DOHH2 (cell line): ENCODE data around the gene SPIN1.

ENCODE experiments used
- H3F3A ChIP-seq: fragments of 200-600 bp; sonication (generic), shearing (Covaris generic); 2 replicates; pipeline ENCODE4 v1.6.0; 2016; ENCODE audit warnings: antibody characterized with exemption, mild to moderate bottlenecking; ENCODE audit not compliant: control insufficient read depth, insufficient read depth
- H3K27ac ChIP-seq: fragments of 200-600 bp; sonication (generic); 2 replicates; pipeline ENCODE4 v1.5.1; 2014; ENCODE audit warnings: low read depth, mild to moderate bottlenecking, low read length, moderate library complexity
- H3K27me3 ChIP-seq: fragments of 200-600 bp; sonication (generic); 2 replicates; pipeline ENCODE4 v1.6.1; 2014; ENCODE audit warnings: mild to moderate bottlenecking, low read length, mixed read lengths; ENCODE audit not compliant: control insufficient read depth
- H3K36me3 ChIP-seq: fragments of 200-600 bp; sonication (generic); 2 replicates; pipeline ENCODE4 v1.6.1; 2014; ENCODE audit warnings: mild to moderate bottlenecking, low read length, moderate library complexity, mixed read lengths; ENCODE audit not compliant: control insufficient read depth
- H3K4me1 ChIP-seq: fragments of 200-600 bp; sonication (generic); 2 replicates; pipeline ENCODE4 v1.6.1; 2014; ENCODE audit warnings: mild to moderate bottlenecking, low read length, mixed read lengths; ENCODE audit not compliant: control insufficient read depth
- H3K4me2 ChIP-seq: fragments of 200-600 bp; sonication (generic); 2 replicates; pipeline ENCODE4 v1.6.0; 2014; ENCODE audit warnings: mild to moderate bottlenecking, low read length, moderate library complexity
- H3K4me3 ChIP-seq: fragments of 200-600 bp; sonication (generic); 2 replicates; pipeline ENCODE4 v1.5.1; 2014; ENCODE audit warnings: mild to moderate bottlenecking, low read length, mixed read lengths
- H3K79me2 ChIP-seq: fragments of 200-600 bp; sonication (generic); 2 replicates; pipeline ENCODE4 v1.6.1; 2014; ENCODE audit warnings: mild to moderate bottlenecking, low read length, mixed read lengths; ENCODE audit not compliant: control insufficient read depth
- H3K9me2 ChIP-seq: fragments of 200-600 bp; sonication (generic); replicated peaks from 2 replicates; pipeline ENCODE4 v1.6.1; 2014; ENCODE audit warnings: mild to moderate bottlenecking, low read length, mixed read lengths; ENCODE audit not compliant: control insufficient read depth
- H3K9me3 ChIP-seq: fragments of 200-600 bp; sonication (generic); 2 replicates; pipeline ENCODE4 v1.6.1; 2014; ENCODE audit warnings: antibody characterized with exemption, low read length, mixed read lengths; ENCODE audit not compliant: control insufficient read depth, insufficient read depth
- H4K20me1 ChIP-seq: fragments of 200-600 bp; sonication (generic); 2 replicates; pipeline ENCODE4 v1.6.0; 2014; ENCODE audit warnings: low read depth, mild to moderate bottlenecking, antibody characterized with exemption, low read length, moderate library complexity; ENCODE audit not compliant: control insufficient read depth, insufficient read depth
- EZH2phosphoT487 ChIP-seq: fragments of 200-600 bp; sonication (generic); IDR thresholded peaks from 2 replicates; pipeline ENCODE4 v1.6.1; 2017; ENCODE audit warnings: borderline replicate concordance, mild to moderate bottlenecking, antibody characterized with exemption, low read length, moderate library complexity, mixed read lengths
- TF ChIP-seq, protein P1 (sequence below): fragments of 200-600 bp; sonication (generic); IDR thresholded peaks from one replicate; pipeline ENCODE4 v1.5.1; 2014; ENCODE audit warnings: antibody characterized with exemption, mild to moderate bottlenecking, low read depth, low read length; ENCODE audit not compliant: poor library complexity, severe bottlenecking

Gene SPIN1

DNA sequence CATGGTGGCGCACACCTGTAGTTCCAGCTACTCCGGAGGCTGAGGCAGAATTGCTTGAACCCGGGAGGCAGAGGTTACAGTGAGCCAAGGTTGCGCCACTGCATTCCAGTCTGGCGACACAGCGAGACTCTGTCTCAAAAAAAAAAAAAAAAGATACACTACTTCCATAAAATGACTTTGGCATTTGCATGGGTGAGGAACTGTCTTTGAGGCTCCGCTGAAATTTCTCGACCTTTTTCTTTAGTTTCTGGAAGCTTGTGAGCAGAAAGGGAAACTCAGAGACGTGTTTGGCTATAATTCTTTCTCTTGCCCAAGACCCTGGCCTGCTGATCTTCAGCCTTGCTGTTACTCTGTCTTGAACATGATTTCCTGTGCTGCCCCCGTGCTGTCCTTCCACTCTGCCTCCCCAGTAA, 37.3 kb downstream of the SPIN1 start:
- Histone ChIP-seq H3K4me3 (no peak overlapping the region), H3K4me1 (no peaks in the 10 kb centered on the region), H4K20me1 (no peaks in the 10 kb centered on the region), H3K27ac (no peak overlapping the region), H3K9me3 (no peaks in the 10 kb centered on the region), H3K27me3 (no peaks in the 10 kb centered on the region), H3K4me2 (no peak overlapping the region), H3K36me3 (peaks cover 18% of the 10 kb centered on the region), H3K79me2 (peaks cover 40% of the 10 kb centered on the region), H3K9me2 (no peaks in the 10 kb centered on the region), H3F3A (0 out of 2 replicates have a peak, but pooled peaks cover 2% of the 10 kb centered on the region)
- no peak for TF ChIP-seq EZH2phosphoT487
- TF ChIP-seq, protein P1, sequence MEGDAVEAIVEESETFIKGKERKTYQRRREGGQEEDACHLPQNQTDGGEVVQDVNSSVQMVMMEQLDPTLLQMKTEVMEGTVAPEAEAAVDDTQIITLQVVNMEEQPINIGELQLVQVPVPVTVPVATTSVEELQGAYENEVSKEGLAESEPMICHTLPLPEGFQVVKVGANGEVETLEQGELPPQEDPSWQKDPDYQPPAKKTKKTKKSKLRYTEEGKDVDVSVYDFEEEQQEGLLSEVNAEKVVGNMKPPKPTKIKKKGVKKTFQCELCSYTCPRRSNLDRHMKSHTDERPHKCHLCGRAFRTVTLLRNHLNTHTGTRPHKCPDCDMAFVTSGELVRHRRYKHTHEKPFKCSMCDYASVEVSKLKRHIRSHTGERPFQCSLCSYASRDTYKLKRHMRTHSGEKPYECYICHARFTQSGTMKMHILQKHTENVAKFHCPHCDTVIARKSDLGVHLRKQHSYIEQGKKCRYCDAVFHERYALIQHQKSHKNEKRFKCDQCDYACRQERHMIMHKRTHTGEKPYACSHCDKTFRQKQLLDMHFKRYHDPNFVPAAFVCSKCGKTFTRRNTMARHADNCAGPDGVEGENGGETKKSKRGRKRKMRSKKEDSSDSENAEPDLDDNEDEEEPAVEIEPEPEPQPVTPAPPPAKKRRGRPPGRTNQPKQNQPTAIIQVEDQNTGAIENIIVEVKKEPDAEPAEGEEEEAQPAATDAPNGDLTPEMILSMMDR = no peak

DNA sequence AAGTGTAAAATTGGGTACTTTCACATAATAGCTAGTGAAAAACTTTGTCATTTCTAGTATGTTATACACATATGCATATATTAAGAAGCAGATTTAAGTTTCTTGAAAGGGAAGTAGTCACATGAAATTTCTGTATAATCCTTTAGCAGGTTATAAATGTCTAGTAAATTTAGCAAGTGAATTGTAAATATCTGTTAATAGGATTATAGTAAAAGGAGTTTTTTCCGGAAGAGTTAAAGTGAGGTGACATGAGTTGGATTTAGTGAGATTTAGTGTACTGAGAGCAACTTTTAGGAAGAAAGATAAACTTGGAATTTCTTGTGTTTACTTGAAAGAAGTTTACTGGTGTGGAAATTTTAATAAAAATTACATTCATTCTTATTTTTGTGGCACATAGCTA, 38.4 kb downstream of the SPIN1 start:
- Histone ChIP-seq H3F3A (0 out of 2 replicates have a peak, but pooled peaks cover 2% of the 10 kb centered on the region), H3K27me3 (no peaks in the 10 kb centered on the region), H3K36me3 (peaks cover 14% of the 10 kb centered on the region; the same call in 1 of the 2 replicates), H3K27ac (no peak overlapping the region), H4K20me1 (no peaks in the 10 kb centered on the region), H3K9me2 (no peaks in the 10 kb centered on the region), H3K4me1 (no peaks in the 10 kb centered on the region), H3K9me3 (no peaks in the 10 kb centered on the region), H3K4me3 (no peak overlapping the region), H3K79me2 (peaks cover 34% of the 10 kb centered on the region), H3K4me2 (no peak overlapping the region)
- TF ChIP-seq, protein P1 = no peak
- TF ChIP-seq EZH2phosphoT487 = no peak

DNA sequence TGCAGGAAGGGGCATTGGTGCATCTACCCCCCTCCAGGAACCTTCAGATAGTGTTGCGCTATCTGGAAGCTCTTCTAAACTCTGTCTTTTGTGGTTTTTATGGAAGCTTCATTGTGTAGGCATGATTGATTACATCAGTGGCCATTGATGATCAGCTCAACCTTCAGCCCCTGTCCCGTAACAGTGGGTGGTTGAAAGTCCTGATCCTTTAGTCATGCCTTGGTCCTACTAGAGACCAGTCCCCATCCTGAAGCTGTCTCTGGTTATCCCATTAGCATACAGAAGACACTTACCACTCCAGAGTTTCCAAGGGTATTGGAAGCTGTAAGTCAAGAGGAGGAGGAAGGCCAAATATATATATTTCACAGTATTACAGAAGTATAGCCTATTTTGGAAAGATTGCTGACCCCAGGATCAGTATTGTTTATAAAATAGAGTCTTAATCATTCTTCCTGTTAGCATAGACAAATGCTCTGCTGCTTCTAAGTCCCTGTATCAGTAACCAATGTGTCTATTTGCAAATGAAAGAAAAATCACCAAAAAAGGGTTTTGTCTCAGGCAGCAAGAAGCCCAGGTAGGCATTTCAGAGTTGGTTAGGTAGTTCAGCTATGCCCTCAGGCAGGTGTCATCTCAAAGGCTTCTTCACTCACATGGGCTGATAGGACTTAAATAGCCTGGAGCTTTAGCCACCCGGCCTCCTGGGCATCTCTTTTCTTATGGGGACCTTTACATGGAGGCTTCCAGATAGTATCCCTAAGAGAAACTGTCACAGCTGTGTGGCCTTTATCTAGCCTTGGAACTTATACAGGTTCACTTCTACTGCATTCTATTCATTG, 41.6 kb downstream of the SPIN1 start:
- Histone ChIP-seq H3K36me3 (peaks cover 28% of the 10 kb centered on the region), H3K4me2 (no peak overlapping the region), H3K4me1 (no peaks in the 10 kb centered on the region), H3K27ac (no peak overlapping the region), H3K9me3 (no peaks in the 10 kb centered on the region), H4K20me1 (no peaks in the 10 kb centered on the region), H3K27me3 (no peaks in the 10 kb centered on the region), H3K79me2 (peaks cover 12% of the 10 kb centered on the region), H3K4me3 (no peak overlapping the region), H3F3A (0 out of 2 replicates have a peak, but pooled peaks cover 2% of the 10 kb centered on the region), H3K9me2 (no peaks in the 10 kb centered on the region)
- TF ChIP-seq, protein P1 = no peak
- no peak for TF ChIP-seq EZH2phosphoT487
